Right renal cortex interstitium (tissue), 3 donors: ENCODE results near the gene CORO7. TPM values are rescaled to one million over a fixed set of nuclear protein-coding genes. Genes with fewer than 3 reads are reported as not detected.
"Not testable (repeated sequence)": the region's sequence is repeated elsewhere in the genome, so short reads cannot be mapped to it uniquely, and the experiment has no call there.

Experiments
- DNase-seq, 3 donors: peaks; one replicate each; pipeline ENCODE4 v3.0.0-alpha.2; 2013; ENCODE audit warnings: low read depth in 3 of 3, low spot score in 2 of 3
- polyA plus RNA-seq, 3 donors: library from polyadenylated mRNA; unstranded; fragments of 120-200 nt; gene quantifications; one replicate each; pipeline ENCODE4 v1.2.1, GENCODE V29; 2013; ENCODE audit not compliant: insufficient read length in 3 of 3

Gene CORO7
- polyA plus RNA-seq, 3 donors: 14.3 to 17.2 (median 14.3) TPM

DNA sequence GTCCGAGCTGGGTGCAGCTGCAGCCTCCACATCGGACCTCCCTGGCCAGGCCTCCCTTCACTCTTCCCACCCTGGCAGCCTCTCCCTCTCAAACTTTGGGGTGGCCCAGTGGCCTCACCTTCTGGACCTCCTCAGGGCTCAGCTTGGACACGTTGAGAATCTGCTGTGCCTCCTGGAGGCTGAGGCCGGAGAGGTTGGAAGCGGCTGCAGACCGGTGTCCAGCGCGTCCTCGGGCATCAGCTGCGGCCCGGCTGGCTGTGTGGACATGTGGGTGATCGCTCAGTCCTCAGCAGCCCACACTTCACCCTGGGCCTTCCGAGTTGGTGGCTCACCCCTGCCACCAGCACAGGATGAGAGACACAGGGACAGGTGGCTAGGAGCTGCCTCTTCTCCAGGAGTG lies 75.1 kb downstream of the CORO7 start:
- DNase-seq: no peak

DNA sequence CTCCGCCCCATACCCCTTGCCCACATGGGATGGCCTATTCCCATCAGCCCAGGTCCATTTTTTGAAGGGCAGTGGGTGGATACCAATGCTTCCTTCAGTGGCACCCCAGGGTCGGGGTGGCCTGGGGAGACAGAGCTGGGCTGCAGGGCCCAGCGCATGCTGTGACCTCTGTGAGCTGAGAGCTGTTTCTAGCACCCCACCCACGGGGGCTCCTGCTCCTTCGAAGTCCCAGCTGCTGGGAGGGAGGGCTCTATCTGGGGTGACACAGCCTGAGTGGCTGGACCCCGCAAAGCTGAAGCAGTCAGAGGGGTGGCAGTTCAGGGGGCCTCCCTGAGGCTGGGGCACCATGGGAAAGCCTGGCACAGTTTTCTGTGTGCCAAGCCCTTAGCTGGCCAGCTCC lies 76.0 kb downstream of the CORO7 start:
- DNase-seq: no peak

- no peak for DNase-seq
Measured at GRCh38 chr16:4339909-4340308, 76.5 kb downstream of the CORO7 start.

GRCh38 chr16:4339455-4339854 lies 76.9 kb downstream of the CORO7 start:
- DNase-seq: no peak

DNA sequence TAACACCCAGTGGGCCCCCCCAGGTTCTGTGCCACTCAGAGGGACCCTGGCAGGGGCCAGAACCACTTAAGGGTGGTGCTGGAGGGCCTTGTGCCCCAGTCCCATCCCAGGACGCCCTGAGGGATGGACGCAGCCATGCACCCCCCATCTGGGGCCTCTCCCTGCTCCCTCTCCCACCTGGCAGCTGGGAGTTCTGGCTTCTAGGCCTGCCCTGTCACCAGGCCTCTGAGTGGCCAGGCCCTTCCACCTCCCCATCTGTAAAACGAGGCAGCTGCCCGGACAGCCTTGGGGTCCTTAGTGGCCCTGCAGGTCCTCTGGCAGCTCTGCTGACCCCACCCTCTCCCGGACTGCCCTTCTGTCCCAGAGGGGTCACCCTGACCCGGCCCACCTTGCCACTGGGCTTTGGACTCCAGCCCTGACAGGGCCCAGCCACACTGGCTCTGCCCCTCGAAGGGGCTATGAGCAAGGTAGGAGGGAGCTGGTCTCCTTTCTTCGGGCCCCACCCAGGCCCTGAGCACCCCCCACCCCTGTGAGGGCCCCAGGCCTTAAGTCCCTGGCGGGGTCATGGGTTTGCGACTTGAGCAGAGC lies 77.6 kb downstream of the CORO7 start:
- DNase-seq: no peak

DNA sequence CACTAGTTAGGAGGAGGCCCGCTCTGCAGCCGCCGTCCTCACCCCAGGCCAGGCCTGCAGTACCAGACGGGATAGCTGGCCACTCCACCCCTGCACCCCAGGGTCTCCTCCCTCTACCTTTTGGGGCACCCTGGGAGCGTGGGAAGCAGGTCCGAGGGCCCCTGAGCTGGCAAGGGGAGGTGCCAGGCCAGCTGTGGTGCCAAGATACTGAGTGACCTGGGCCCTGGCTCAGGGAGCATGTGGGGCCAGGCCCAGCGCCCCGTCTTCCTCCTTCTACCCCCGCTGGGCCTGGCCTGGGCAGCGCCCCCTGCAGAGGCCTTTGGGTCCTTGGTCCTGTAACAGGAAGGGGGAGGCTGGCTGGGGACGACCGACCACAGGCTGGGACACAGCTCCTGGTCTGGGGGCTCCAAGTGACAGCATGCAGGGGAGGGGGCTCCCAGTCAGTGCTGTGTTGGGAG lies 78.2 kb downstream of the CORO7 start:
- no peak for DNase-seq

DNA sequence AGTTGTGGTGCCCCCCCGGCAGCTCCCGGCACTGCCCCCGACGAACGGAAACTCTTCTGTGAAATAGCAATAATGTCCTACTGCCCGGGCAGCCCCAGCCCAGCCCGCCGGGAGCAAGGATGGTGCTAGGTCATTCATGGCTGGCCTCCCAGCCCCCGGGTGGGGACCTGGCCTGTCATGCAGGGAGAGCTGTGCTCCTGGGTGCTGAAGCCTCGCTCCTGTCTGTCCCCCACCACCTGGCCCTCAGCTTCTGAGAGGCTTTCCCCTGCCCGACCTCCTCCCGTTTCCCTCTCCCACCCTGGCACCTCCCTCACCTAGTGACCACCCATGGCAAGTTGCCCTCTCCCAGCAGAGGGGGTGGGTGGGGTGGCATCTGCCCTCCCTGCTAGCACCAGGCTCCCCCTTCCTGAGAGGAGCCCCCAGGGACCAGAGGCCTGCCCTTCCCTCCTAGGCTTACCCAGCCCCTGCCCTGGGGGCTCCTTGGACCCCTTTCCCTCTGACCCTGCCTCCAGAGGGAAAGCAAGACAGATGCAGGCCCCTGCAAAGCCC lies 78.8 kb downstream of the CORO7 start:
- DNase-seq: no peak

GRCh38 chr16:4336701-4337539 lies 79.5 kb downstream of the CORO7 start:
- DNase-seq: no peak

DNA sequence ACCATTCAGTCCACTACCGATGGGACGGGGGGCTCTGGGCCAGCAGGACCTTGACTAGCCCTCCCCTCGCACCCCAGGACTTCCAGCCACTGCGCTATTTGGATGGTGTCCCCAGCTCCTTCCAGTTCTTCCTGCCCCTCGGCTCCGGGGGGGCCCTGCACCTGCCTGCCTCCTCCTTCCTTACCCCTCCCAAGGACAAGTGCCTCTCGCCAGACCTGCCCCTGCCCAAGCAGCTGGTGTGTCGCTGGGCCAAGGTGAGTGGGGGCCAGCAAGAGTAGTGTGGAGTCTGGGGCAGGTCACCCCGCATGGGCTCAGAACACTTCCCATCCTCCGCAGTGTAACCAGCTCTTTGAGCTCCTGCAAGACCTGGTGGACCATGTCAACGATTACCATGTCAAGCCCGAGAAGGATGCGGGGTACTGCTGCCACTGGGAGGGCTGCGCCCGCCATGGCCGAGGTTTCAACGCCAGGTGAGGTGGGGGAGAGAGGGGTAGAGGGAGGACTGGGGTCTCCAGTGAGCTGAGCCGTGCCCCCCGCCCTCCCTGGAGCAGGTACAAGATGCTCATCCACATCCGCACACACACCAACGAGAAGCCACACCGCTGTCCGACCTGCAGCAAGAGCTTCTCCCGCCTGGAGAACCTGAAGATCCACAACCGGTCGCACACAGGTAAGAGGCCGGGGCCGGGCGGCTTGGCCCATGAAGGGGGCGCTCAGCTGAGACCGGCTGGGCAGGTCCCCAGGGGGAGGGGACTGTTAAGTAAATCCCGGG lies 81.5 kb downstream of the CORO7 start:
- DNase-seq: no peak

DNA sequence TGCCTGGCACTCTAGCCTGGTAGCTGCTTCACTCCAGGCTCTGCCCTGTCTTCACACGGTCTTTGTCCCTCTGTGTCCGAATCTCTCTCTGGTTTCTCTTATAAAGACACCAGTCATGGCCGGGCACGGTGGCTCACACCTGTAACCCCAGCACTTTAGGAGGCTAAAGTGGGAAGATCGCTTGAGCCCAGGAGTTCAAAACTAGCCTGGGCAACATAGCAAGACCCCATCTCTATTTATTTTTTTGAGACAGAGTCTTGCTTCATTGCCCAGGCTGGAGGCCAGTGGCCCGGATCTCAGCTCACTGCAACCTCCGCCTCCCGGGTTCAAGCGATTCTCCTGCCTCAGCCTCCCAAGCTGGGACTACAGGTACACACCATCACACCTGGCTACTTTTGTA lies 82.7 kb downstream of the CORO7 start:
- DNase-seq: not testable (repeated sequence)

DNA sequence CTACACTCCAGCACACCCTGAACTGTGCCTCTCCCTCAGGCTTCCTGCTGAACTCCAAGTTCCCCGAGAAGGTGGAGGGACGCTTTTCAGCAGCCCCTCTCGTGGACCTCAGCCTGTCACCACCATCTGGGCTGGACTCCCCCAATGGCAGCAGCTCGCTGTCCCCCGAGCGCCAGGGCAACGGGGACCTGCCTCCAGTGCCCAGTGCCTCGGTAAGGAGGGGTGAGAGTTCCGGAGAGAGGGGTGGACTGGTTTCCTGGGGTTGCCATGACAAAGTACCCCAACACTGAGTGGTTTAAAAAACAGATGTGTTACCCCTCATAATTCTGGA lies 83.1 kb downstream of the CORO7 start:
- no peak for DNase-seq

GRCh38 chr16:4332623-4333307 lies 83.6 kb downstream of the CORO7 start:
- DNase-seq: no peak

GRCh38 chr16:4332083-4332482 lies 84.3 kb downstream of the CORO7 start:
- no peak for DNase-seq

DNA sequence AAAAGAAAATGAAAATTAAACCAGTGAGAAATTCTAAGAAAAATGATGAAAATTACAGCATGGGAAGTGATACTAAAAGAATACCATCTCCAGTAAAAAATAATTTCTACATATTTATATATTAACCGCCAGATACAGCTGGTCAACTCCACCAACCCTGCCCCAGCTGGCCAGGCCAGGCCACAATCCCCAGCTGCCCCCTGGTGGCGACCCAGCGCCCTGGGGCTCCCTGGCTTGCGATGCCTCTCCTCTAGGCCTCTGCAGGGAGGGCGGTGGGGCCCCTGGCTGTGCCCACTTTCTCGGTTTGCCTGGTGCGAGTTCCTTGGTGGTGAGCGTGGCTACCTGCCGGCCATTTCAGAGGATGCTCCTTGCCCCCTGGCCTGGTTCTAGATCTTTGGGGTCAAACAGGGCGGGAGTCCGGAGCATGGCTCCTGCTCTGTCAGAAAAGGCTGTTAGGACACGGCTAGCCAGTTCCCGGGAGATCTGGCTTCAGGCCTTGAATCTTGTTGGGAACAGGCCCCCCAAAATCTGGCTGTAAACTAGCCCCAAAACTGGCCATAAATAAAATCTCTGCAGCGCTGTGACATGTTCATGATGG lies 86.0 kb downstream of the CORO7 start:
- DNase-seq: no peak

DNA sequence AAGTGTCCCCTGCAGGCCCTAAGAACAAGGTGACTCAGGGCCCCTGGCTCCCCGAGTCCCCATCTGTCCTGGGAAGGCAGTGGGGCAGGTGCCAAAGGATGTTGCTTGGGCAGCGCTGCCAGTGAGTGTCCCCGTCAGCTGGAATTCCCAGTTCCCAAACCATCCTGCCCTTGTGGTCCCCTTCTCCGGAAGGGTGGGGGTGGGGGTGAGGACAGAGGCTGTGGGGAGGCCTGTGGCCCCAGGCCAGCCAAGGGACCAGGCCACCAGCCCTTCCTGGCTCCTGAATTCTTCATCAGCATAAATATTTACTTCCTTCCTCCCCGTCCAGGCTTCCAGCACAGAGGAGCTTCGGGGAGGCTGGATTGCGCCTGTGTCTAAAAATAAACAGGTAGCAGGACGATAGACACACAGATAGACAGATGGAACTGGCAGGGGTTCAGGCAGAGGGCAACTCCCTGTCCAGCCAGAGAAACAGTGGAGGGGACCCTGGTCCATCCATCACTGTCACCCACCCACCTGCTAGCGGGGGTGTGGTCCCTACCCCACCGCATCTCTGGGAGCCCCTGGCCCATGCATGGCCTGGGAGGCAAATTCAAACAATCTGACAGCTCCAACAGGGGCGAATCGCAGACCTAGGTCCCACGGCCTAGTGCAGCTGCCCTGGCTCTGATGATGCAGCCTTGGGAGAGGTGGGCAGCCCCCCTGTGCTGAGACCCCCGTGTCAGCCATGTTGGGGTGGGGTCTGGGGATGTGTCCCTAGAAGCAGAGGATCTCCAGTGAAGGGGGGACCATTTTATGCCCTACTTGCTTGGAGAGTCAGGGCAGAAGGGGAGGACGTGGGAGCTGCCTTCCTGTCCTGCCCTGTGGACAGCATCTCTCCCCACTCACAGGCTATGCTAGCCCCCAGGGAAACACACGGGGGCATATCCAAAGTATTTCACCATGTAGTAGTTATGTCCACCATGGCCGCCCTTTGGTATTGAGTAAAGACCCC lies 87.3 kb downstream of the CORO7 start:
- DNase-seq: no peak

DNA sequence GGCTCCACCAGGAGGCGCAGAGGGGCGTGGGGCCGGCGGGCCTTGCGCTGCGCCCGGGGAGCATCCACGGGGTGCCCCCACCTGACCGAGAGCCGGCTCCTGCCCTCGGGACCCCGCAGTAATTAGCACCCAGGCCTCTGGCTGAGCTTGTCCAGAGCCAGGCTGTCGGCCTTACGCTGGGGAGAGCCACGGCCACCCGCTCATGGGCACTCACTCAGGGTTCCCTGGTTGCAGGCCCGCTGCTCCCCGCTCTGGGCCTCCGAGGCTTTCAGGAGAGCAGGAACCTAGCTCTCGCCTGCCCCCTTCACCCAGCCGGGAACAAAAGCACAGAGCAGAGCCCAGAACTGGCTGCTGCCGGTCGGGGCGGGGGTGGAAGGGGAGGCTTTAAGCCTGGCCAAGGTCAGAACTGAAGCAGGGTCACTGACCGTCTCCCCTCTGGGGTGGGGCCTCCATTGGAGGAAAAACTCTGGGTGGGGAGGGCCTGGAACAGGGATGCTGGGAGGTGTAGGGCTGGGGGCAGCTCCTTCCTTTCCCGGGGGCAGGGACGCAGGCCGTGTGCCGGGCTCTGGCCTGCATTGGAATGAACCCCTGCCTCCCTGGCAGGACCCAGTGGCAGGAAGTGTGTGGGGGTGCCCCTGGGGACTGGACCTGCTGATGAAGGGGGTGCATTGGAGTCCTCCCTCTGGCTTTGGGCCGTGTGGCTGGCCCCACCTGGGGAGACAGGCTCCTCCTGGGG lies 88.2 kb downstream of the CORO7 start:
- DNase-seq: no peak

GRCh38 chr16:4327386-4328045 lies 88.9 kb downstream of the CORO7 start:
- DNase-seq: no peak

DNA sequence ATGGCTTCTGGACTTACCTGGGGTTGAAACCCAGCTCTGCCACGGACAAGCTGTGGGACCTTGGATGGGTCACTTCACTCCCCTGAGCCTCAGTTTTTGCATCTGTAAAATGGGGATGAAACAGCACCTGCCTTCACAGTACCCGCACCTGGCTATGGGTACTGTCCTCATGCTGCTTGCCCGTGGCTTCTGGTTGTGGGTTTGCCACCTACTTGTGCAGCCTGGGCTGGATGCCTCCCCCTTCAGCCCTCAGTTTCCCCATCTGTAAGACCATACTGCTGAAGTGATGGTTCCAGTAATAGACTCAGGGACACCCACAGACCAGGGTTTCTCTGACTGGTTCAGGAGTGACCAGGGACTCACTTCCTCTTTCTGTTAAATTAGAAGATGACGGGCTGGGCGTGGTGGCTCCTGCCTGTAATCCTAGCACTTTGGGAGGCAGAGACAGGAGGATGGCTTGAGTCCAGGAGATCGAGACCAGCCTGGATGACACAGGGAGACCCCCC lies 91.1 kb downstream of the CORO7 start:
- DNase-seq: no peak
